Smooth muscle cell of the umbilical artery (primary cell): ENCODE data around the gene RPSA. TPM values are rescaled to one million over a fixed set of nuclear protein-coding genes. Genes with fewer than 3 reads are reported as not detected.

Source experiments
- total RNA-seq: library from RNA; depleted of rRNA; stranded (reverse); fragments of >200 nt; gene quantifications from 2 replicates; pipeline ENCODE4 v1.2.3, GENCODE V29; 2014

The RPSA gene
- total RNA-seq = 664 and 977 TPM in 2 replicates

GRCh38 chr3:39406368-39407258, at the start of gene RPSA:
RPSA (plus strand) TSS chr3:39406720; CDS start chr3:39407654, 934 bp downstream.

GRCh38 chr3:39383045-39383880, 23.3 kb upstream of the RPSA start, which contains the start of gene SLC25A38:
SLC25A38 (plus strand) TSS chr3:39383370; CDS start chr3:39383725, 355 bp downstream.

Other genes with a start within 250 kb of the RPSA start
- gene XIRP1, start 214.1 kb upstream of the RPSA start, total RNA-seq = 0.05 TPM in 1 of 2 replicates, not detected in the other
- not detected in 2 replicates for gene CX3CR1, start 126.7 kb upstream of the RPSA start, total RNA-seq
- not detected in 2 replicates for gene CCR8, start 77.0 kb upstream of the RPSA start, total RNA-seq
- gene SLC25A38, start 23.4 kb upstream of the RPSA start, total RNA-seq = 13.6 and 16.6 TPM in 2 replicates
- gene MOBP, start 61.0 kb downstream of the RPSA start, total RNA-seq = not detected in 2 replicates